ENCODE measurements around the gene SLC35A2.

Gene SLC35A2

DNA sequence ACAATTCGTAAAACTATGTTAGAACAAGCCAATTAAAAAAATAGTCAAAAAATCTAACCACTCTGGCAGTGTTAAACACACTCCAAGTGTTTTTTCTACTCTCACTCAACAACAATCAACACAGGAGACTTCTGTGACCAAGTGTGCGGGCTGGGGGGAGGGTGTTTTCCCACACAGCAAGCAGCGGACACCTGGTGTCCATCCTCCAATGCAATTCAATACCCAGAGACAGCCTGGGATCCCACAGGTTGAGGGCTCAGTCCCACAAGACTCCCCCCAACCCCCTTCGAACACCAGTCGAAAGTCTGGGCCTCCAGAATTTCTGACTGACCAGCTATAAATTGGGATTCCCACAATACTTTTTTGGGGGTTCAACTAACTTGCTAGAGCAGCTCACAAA, 15.7 kb upstream of the SLC35A2 start:
- DNase-seq, result no peak

DNA sequence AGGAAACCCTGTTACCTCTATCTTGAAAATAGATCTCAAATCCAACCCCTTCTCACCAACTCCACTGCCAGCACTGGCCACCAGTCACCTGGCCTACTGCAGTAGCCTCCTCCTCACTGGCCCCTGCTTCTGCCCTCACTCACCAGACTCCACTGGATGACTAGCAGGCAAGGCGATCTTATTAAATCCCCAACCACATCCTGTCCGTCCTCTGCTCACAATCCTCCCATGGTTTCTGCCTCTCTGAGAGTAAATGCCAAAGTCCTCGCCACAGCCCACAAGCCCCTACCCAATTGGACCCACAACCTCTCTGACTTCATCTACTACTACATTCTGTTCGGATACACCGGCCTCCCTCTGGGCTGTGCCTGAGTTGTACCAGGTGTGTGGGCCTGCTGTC, 12.8 kb upstream of the SLC35A2 start:
- DNase-seq, result no peak

DNA sequence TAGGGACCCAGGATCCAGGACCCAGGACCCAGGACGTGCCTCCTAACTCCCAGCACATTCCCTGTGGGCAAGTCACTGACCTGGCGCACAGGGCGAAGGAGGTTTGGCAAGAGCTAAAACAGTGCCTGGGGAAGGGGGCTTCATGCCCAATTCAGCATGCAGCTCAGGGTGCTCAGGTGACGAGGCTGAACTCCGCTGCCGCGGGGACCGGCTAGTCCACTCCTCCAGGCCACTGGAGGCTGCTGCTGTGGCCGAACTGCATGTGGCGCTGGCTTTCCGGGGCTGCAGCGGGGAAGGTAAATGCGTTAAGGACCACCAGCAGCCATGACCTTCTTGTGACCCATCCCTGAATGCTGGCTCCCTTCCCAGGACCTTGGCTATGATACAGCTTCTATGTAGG, 12.3 kb upstream of the SLC35A2 start:
- no peak for DNase-seq

DNA sequence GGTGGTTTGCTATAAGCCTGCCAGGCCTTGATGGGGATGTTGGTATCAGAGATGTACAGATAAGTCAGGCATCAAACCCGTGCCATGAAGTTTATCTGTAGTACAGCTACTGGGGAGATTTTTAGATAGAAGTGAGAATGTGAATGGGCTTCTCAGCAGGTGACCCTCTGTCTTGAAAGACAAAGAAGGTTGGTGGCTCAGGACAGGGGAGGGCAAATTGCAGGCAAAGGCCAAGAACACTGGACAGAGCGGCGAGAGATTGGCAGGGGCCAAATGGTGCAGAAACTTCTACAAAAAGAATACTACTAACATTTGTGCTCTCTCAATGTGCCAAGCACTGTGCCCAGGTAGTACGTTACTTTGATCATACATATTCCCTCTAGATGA, 9.3 kb upstream of the SLC35A2 start:
- DNase-seq, result no peak

DNA sequence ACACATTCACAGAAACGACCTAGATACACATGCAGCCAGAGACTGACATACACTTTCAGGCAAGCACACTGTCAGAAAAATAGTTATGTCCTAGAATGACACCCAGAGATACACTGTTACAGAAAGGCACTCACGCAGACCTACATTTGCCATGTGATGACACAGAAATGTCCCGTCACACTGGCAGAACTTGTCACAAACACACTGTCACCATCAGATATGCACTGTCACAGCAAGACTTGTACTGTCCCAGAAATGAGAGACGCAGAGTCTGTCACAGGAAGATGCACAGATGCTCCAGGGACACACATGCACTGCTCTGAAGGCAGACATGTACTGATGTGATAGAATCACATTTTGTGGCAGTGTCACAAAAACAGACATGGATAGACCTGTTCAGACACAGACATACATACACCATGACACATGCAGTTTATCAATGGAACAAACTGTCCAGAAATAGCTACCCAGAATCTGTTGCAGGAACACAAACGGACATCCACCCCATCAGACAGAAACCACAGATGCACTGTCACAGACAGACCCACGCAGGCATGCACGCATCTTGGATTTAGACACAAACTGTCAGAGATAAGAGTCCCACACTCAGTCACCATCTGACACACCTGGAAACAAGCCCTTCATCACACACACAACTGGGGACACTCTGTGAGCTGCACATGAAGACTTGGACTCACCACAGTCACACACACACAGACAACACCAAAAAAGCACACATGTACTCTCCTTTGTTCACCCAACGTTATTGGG, 8.7 kb upstream of the SLC35A2 start:
- DNase-seq, result no peak

DNA sequence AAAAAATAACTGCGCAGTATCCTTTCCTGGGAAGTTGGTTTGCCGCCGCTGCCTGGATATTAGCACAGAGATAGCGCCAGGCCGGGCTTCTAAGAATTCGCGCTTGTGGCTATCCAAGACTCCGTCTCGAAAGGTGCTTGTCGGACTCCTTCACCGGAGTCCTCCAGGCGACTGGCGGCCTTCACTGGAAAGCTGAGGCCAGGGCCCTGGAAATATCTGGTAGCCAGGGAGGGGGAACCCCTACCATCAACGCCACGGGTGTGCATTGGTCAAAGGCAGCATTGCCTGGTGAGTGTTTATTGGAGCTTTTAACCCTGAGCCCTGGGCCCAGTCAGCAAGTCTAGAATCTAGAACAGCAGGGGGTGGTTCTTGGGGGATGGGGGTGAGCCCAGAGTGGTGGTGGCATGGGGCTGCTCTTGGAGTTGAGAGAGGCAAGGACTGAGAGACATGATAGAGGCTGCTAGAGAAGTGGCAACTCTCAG, 8.0 kb upstream of the SLC35A2 start:
- no peak for DNase-seq

DNA sequence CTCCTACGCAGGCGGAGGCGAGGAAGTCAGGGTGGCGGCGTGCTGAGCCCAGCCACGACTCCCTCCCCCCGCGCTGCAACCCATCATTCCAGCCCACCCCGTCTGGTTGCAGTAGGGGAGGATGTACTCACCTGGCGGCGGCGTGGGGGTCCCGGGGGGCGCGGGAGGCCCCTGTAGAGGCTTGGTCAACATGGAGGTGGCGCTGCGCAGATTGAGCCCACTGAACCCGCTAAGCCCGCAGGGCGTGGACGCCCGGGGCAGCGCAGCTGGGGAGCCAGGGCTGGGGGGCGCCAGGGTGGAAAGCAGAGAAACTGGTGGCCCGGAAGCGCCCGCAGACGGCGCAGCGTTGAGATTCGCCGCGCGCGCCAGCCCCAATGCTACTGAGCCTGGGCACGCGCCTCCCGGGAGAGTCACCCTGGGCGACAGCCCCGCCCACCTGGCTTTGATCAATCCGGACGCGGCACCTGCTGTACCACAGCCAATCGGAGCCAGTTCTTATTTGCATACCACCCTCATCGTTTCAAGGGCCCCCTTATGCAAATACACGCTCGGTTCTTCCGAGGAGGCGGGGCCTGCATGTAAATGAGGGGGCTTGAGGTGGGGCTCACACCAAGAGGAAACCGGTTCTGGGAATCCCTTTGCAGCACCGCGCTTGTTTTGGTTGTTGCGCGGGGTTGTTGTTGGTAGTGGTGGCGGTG, 7.3 kb upstream of the SLC35A2 start, which contains the start of gene PIM2:
Gene PIM2 (minus strand): TSS at position 382 of the 698 bp plus-strand sequence. CDS start 190 bp downstream, at position 192.
- peak; percentile 88 for DNase-seq

DNA sequence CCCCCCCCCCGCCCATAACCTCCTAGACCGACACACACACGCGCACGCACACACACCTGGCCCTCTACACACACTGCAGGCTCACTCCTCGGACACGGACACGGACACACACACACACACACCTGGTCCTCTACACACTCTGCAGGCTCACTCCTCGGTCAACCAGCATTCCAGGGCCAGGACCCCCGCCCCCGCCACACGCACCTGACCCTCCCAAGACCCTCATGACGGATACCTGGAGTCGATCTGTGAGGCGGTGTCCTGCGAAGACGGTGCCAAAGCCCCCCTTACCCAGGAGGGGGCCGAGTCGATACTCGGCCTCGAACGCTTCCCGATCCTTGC, 6.8 kb upstream of the SLC35A2 start:
- no peak for DNase-seq

DNA sequence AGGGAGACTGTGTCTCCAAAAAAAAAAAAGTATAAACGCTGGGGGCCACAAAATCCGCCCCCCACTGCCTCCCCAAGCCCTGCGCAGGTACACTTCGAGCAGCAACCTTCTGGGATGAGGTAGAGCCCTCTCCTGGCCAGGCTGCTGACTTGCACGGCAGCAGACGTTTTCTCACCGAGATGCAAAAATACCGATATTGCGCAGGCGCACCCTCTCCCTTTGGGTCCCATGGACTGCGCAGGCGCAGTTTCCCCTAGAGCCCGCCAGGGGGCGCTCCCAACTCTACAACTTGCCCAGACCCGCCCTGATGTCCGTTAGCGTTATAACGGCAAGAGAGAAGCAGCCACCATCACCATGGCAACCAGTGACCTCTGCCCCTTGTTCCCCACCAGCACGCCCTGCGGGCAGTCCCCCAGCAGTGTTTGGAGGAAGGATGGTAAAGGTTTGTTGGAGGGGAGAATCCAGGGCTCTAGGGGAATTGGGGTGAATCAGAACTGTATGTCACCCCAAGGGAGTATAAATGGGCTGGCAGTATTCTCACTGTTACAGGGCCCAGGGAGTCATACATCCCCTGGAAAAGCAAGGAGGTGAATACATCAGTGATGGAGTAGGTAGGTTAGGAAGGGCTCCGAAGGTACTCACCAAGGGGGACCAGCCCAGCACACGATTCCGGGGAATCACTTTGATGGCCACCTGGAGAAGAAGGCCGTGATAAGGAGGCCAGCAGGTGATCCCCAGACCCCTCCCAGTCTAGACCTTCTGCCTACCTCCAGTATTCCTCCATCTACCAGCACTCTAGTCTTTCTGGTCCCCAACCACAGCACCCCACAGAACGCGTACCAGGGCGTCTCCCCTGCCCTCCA, 5.9 kb upstream of the SLC35A2 start:
- peak; percentile 78 for DNase-seq

DNA sequence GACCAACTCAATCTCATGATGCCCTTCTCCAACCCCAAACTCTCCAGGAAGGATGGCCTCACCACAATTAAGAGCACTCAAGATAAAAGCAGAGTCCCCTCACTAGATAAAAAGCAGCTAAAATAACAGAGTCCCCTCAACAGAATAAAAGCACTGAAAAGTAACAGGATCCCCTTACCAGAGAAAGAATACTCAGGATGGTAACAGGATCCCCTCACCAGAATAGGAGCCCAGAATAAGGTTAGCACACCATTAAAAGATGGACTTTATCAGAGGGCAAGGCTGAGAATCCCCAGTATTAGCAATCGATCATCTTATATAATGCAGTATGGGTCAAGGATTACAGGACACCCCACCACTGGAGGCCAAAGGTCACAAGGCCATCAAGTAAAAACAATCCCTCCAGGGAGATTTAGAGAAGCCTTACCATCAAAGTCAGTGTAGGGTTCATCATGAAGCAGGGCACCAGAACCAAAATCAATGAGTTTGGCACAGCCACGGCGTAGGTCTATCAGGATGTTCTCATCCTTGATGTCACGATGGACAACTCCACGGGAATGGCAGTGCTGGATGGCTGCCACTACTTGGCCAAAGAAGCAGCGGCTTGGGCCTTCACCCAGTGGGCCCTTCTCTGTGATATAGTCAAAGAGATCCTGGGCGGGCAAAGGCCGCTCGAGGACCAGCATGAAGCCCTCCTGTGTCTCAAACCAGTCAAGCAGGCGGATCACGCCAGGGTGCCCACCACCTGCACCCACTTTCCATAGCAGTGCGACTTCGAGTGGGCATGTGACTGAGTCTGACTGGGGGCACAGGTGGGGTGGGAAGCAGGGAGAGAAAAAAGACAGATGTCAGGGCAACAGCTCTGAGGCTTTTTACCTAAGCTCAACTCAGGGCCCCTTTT, 3.4 kb upstream of the SLC35A2 start:
- no peak for DNase-seq

DNA sequence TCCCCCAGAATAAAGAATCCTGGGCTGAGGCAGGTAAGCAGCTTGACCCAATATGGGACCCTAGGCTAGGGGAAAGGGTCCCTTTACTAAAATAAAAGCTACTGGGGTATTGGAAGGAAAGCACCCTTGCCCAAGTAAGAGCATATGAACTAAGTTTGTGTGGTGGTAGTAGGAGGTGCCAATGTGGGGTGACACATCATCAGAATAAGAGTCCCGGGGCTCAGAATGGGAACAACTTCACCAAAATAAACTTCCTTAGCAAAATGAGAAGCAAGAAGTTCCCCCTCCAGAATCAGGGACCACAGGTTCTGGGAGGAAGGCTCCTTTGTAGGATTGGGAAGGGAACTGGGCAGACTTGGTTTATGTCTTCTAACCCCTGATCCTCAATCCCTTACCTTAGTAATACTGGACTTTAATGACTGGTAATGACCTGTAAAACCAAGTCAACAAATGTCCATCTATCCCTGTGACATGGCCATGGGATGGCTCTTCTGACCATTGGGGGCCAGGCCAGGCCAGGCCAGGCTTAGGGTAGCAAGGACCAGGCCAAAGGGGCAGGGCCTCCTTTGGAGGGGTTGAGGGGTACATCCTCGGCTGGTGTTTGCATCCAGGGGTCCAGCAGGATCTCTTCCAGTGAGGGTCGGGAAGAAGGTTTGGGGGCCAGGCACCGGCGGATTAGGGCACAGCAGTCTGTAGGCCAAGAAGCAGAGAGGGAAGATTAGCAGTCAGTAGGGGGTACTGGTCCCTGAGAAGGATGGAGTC, 2.3 kb upstream of the SLC35A2 start:
- DNase-seq, result no peak

DNA sequence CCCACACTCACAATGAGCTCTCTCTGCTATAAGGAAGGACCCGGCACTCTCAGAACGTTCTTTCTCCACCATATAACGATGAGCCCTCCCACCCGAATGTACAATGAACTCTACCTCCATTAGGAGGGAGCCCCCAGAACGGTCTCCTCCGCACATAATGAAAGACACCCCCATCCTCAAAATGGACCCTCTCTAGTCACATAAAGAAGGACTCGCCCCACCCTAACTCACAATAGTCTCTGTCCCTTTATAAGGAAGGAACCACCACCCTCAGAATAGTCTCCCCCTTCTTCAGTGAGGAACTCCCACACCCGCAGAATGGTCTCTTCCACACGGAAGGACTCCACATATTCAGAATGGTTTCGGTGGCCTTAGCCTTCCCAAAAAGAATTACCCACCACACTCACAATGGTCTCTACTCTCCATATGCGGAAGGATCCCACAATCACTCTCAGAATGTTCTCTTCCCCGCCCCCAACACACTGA, 477 bp downstream of the SLC35A2 start:
- DNase-seq, result no peak

DNA sequence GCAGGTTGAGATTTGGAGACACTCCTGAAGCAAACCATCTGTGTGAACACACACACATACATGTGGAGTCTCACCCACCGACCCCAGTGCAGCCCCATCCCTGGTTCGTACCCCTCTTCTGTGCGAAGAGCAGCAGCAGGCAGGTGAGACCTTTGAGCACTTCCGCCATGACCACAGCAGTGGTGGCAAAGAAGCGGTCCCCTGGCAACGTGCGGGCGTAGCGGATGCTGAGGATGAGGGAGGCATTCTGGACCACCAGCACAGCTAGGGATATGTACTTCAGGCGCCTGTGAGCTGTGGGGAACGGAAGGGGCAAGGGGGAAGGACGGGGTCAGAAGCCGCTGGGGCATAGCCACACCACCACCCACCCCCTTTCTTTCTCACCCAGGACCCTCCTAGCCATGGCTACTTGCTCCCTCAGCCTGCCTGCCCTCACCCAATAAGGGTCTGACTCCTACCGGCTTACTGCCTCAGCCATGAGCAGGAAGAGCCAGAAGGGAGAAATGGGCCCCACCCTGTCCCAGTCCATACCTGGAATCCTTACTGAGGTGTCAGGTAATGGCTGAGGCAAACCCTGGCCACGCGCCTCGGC, 1.6 kb downstream of the SLC35A2 start:
- no peak for DNase-seq

DNA sequence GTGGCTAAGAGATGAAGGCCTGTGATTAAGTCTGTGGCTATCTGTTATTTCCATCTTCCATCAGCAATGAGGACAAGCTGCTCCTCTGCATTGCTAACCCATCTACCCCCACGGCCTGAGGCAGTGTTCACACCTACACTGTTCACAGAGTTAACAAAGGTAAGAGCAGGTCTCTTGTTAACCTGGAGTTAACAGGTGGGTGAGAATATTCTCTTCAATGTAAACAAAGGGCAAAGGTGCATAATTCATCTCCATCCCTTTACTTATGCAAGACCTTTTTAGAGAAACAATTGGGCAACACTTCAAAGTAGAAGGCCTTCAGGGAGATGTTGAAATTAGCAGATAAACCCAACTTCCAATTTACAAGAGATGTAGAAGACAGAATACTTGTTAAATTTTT, 2.8 kb downstream of the SLC35A2 start:
- DNase-seq, result no peak

DNA sequence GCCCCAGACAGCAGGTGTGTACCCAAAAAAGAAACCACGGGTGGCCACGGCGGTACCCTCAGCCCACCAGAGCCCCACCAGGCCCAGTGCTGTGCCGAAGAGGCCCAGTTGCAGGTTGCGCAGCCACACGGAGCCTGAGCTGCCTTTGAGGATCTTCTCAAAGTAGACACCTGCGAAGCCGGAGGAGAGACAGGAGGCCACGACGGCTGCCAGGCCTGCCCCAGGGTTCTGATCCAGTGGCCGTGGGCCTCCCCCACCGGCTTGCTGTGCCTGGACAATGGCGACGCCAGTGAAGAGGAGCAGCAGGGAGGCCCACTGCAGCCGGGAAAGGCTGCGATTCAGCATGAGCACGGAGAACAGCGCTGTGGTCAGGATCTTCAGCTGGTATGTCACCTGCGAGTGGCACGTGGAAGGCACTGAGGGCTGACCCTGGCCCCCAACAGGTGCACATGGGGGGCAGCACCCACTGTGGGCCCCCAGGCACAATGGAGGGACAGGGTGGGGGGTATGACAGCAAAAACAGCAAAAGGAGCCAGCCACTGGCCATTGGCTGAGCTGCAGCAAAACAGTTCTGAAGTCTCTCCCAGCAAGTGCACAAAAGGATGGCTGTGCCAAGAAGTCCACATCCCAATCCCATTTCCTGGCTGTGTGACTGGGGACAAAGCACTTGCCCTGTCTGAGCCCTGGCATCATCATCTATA, 6.2 kb downstream of the SLC35A2 start:
- DNase-seq, result no peak

DNA sequence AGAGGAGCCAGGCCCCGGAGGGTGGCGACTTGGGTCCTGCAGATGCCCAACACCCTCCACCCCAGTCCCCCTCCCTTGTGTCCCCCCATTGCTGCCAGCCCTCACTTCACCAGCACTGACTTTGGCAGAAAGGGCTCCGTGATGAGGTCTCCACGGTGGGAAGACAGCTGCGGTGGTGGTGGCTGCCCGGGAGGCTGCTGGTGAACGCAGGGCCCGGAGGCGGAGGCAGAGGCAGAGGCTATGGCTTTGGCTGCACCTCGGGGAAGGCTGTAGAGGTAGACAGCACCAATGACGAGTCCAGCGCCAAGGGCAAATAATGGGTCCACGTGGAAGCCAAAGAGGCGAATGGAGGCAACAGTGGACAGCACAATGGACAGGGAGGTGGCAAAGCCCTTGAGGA, 6.8 kb downstream of the SLC35A2 start:
- DNase-seq, result no peak

DNA sequence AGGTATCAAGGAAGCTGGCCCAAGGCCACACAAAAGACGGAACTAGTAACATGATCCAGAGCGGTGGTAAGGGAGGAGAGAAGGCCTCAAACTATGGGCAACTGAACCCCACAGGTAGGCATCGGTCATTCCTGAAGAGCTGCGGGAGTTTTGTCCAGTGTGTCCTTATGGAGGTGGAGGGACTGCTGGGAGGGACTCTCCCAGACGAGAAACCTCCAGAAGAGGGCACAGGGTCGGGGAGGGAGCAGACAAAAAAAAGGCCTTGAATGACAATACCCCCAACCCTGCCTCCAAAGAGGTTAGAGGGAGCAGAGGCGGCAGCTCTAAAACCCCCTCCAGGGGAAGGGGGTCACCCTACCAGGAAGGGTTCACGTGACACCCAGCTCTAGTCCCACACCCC, 7.3 kb downstream of the SLC35A2 start:
- DNase-seq, result no peak

DNA sequence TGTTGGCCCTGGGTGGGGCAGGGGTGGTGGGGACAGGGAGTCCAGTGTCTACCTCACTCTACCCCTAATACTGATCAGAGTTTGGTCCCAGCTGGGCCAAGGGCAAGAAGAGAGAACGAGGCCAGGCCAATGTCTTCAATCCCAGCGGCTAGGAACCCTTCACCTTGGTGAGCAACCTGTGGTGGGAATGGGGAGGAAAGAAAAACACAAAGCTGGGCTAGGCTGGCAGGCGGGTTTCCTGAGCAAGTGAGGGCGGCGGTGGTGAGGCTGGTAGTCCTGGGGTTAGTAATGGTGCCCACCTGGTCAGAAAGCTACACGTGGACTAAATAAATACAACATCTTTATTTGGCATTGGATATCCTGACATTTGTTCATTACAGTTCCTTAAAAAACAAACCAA, 8.2 kb downstream of the SLC35A2 start:
- DNase-seq, result no peak

DNA sequence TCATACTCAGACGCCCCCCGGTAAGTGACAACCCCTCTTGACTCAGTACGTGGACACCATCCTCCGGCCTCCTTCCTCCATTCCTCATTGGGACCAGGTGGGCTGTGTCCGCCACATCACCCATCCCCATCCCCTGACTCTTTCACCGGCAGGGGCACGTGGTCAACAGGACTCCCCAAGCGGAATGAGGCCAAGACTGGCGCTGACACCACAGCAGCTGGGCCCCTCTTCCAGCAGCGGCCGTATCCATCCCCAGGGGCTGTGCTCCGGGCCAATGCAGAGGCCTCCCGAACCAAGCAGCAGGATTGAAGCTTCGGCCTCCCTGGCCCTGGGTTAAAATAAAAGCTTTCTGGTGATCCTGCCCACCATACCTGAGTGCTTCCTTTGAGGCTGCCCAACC, 8.7 kb downstream of the SLC35A2 start:
- no peak for DNase-seq

DNA sequence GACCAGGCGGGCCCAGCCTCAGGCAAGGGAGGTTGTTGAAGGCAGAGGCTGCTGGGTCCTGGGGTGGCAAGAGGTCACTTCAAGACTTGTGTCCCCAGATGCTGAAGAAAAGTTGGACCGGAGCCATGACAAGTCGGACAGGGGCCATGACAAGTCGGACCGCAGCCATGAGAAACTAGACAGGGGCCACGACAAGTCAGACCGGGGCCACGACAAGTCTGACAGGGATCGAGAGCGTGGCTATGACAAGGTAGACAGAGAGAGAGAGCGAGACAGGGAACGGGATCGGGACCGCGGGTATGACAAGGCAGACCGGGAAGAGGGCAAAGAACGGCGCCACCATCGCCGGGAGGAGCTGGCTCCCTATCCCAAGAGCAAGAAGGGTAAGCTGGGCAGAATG, 9.3 kb downstream of the SLC35A2 start:
- no peak for DNase-seq

DNA sequence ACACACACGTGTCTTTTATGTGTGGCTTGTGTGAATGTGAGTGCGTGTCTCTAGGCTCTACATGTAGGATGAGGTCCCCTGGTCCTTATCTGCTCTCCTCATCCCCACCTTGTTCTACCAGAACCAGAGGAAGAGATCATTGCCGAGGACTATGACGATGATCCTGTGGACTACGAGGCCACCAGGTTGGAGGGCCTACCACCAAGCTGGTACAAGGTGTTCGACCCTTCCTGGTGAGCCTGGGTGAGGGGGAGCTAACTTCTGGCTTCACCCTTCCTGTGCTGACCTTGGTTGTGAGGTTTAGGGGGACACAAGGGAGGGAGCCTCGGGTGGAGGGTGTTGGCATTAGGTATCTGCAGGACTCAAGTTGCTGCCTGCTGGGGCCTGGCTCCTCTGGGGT, 10.4 kb downstream of the SLC35A2 start:
- no peak for DNase-seq

Measured in NCI-H1436 (cell line).